Upper lobe of right lung (tissue), 1 donor: ENCODE results near the gene RNASET2. TPM values are rescaled to one million over a fixed set of nuclear protein-coding genes. Genes with fewer than 3 reads are reported as not detected.

Experiments used
- ATAC-seq: fragments of 200-7000 bp; cut with Tn5 transposase; one replicate; pipeline ENCODE4 v1.9.1; 2020; ENCODE audit warnings: mild to moderate bottlenecking, moderate library complexity
- DNase-seq: peaks from one replicate; pipeline ENCODE4 v3.0.0-alpha.2; 2020
- H3K27ac ChIP-seq: fragments of 200-600 bp; one replicate; pipeline ENCODE4 v1.8.0; 2022
- H3K27me3 ChIP-seq: fragments of 200-600 bp; one replicate; pipeline ENCODE4 v1.8.0; 2022; ENCODE audit warnings: mild to moderate bottlenecking
- H3K36me3 ChIP-seq: fragments of 200-600 bp; one replicate; pipeline ENCODE4 v1.8.0; 2022
- H3K4me1 ChIP-seq: fragments of 200-600 bp; one replicate; pipeline ENCODE4 v1.8.0; 2022
- H3K4me3 ChIP-seq: fragments of 200-600 bp; one replicate; pipeline ENCODE4 v1.8.0; 2022; ENCODE audit warnings: mild to moderate bottlenecking
- H3K9me3 ChIP-seq: fragments of 200-600 bp; one replicate; pipeline ENCODE4 v1.8.0; 2022
- intact Hi-C: fragments of 100-400 bp; cut with DNase I; formaldehyde crosslinking; loops from one replicate; pipeline ENCODE4 v1.11.0; 2022
- total RNA-seq: library from RNA; stranded (reverse); fragmentation: NEBNext Ultra II Directional; extraction: Animal tissue kit (Norgen Biotek cat#: 25700); gene quantifications from one replicate; pipeline ENCODE4 v1.2.1, GENCODE V29; 2021
- TF ChIP-seq, protein P1 (sequence below): fragments of 200-600 bp; IDR thresholded peaks from one replicate; pipeline ENCODE4 v1.8.0; 2022; ENCODE audit warnings: antibody characterized with exemption
- donor health status: DM: no; HTN: yes; CAD: no; lungs with severe emphysema.

Gene RNASET2
- total RNA-seq, 1 donor from 2014 or later: 73.1 TPM

DNA sequence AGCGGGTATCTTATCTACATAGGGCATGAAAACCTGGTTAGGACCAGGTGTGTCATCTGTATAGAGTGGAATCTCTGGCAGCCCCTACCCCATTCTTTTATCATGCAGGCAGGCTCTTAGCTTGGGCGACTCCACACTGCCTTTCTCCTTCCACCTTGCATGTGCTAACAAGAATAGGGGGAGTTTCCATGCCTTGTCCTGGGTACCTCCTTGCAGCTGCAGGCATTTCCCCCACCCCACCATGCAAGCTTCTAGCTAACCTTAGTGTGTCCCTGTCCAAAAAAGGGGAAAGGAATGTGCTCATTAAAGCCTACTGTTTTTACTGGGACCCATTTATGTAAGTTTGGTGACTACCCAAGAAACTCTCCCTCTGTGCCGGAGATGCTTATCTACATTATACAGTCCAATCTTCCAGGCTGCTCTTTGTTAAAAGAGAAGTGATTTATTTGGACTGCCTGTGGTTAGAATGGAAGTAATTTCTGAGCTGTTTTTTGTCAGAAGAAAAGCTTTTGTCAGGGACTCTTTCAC lies 32.4 kb upstream of the RNASET2 start:
- no peaks in the 10 kb centered on the region for H3K36me3 ChIP-seq
- intact Hi-C loops: no loop called here
- H3K27ac ChIP-seq: no peak overlapping the region
- H3K4me3 ChIP-seq: no peak overlapping the region
- no peaks in the 10 kb centered on the region for H3K9me3 ChIP-seq
- no peaks in the 10 kb centered on the region for H3K4me1 ChIP-seq
- DNase-seq (no peak), ATAC-seq (no peak)
- no peaks in the 10 kb centered on the region for H3K27me3 ChIP-seq
- TF ChIP-seq, protein P1, sequence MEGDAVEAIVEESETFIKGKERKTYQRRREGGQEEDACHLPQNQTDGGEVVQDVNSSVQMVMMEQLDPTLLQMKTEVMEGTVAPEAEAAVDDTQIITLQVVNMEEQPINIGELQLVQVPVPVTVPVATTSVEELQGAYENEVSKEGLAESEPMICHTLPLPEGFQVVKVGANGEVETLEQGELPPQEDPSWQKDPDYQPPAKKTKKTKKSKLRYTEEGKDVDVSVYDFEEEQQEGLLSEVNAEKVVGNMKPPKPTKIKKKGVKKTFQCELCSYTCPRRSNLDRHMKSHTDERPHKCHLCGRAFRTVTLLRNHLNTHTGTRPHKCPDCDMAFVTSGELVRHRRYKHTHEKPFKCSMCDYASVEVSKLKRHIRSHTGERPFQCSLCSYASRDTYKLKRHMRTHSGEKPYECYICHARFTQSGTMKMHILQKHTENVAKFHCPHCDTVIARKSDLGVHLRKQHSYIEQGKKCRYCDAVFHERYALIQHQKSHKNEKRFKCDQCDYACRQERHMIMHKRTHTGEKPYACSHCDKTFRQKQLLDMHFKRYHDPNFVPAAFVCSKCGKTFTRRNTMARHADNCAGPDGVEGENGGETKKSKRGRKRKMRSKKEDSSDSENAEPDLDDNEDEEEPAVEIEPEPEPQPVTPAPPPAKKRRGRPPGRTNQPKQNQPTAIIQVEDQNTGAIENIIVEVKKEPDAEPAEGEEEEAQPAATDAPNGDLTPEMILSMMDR: no peak

DNA sequence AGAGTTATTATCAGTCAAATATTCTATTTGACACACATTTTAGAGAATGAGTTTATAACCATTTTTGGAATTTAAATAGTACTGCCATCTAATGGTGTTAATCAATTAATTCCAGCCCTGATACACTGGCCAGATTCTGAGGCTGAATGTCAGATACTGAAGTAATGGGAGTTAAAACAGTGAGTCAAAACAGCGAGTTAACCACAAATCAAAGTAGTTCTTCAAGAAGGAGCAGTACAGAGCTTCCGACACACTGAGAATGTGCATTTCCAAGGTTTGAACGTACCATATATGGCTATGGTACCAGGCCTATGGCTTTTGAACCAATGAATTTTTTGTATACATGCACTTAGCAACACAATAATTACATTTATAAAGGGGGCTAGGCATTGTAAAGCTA lies 31.6 kb upstream of the RNASET2 start:
- DNase-seq (no peak), ATAC-seq (no peak)
- H3K36me3 ChIP-seq: no peaks in the 10 kb centered on the region
- TF ChIP-seq, protein P1: no peak
- no peak overlapping the region for H3K27ac ChIP-seq
- no peaks in the 10 kb centered on the region for H3K27me3 ChIP-seq
- H3K9me3 ChIP-seq: no peaks in the 10 kb centered on the region
- H3K4me3 ChIP-seq: no peak overlapping the region
- H3K4me1 ChIP-seq: no peaks in the 10 kb centered on the region
- intact Hi-C loops: no loop called here

DNA sequence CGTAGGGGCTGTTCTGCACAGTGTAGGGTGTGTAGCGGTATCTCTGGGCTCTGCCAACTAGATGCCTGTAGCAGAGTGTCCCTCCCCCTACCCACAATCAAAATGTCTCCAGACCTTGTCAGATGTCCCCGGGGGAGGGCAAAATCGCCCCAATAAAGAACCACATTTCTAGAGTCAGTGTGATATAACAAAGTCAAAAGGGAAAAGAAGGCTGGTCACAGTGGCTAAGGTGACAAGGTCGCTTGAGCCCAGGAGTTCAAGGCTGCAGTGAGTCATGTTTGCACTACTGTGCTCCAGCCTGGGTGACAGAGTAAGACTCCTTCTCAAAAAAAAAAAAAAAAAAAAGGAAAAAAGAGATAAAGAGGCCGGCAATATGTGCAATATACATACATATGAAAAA lies 31.1 kb upstream of the RNASET2 start:
- Histone ChIP-seq H3K4me3 (no peak overlapping the region), H3K27me3 (no peaks in the 10 kb centered on the region), H3K9me3 (no peaks in the 10 kb centered on the region), H3K27ac (no peak overlapping the region), H3K36me3 (no peaks in the 10 kb centered on the region), H3K4me1 (no peaks in the 10 kb centered on the region)
- TF ChIP-seq, protein P1: no peak
- no peak for DNase-seq
- ATAC-seq: no peak
- intact Hi-C loops: no loop called here

DNA sequence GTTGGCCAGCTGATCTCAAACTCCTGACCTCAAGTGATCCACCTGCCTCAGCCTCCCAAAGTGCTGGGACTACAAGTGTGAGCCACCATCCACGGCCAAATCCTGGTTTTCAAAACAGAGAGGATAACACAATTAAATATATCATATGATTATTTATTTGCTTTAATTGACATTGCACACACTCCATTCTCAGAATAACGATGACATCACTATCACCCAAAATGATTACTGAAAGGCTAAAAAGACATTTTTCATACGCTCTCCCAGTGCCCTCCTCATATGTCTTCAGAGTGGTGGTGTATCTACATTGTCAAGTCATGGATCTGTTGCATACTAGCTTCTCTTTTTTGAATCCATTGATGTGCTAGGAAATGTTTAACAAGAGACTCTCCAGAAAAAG lies 24.4 kb upstream of the RNASET2 start:
- no peak overlapping the region for H3K27ac ChIP-seq
- H3K9me3 ChIP-seq: no peaks in the 10 kb centered on the region
- no peaks in the 10 kb centered on the region for H3K4me1 ChIP-seq
- intact Hi-C loops: no loop called here
- DNase-seq: no peak
- no peaks in the 10 kb centered on the region for H3K27me3 ChIP-seq
- no peak overlapping the region for H3K4me3 ChIP-seq
- ATAC-seq: no peak
- TF ChIP-seq, protein P1: no peak
- no peaks in the 10 kb centered on the region for H3K36me3 ChIP-seq

DNA sequence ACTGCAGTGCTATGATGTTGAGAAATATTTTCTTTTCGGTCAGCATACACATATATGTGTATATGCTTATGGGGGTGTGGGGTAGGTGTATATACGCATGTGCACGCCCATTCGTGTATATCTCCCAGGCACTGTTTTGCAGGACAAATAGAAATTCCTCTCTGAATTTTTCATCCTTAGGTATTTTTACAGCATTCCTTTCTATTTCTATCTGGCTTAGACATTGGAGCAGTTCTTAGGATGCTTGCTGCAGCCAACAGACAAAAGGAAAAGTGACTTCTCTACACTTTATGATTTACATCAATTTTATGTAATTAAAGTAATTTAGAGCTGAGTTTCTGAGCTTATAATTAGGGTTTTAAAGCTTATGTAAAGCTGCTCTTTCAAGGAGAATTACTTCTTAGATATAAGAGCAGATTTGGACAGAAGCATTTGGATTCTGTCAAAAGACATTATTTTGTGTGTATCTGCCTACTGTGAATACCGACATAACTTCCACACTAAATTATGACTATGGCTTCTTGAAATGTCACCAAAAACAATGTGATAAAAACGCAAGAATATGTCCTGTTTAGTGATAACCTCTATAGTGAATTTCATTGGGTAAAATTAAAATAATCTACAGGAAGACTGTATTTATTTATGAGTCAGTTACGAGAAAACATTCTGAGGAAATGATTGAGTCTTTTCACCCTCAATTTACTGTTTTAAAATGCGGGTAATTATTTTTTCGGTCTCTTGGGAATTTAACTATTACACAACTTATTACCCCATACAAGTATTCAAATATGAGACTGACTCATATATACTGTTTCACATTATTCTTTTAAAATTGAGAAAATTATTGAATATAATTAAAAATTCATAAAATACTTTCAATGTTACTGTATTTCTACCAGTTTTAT lies 21.5 kb upstream of the RNASET2 start:
- DNase-seq: no peak

More for the DNA sequence above, 21.5 kb upstream of the RNASET2 start:
- Histone ChIP-seq H3K27ac (no peak overlapping the region), H3K4me1 (no peaks in the 10 kb centered on the region), H3K36me3 (no peaks in the 10 kb centered on the region), H3K9me3 (no peaks in the 10 kb centered on the region), H3K27me3 (no peaks in the 10 kb centered on the region), H3K4me3 (no peak overlapping the region)
- ATAC-seq: no peak
- intact Hi-C loops: no loop called here
- TF ChIP-seq, protein P1: no peak
